Measurements from ENCODE around the gene AFG1L. TPM values are rescaled to one million over a fixed set of nuclear protein-coding genes. Genes with fewer than 3 reads are reported as not detected.

The AFG1L gene
- total RNA-seq, 1 donor: 4.0 TPM

DNA sequence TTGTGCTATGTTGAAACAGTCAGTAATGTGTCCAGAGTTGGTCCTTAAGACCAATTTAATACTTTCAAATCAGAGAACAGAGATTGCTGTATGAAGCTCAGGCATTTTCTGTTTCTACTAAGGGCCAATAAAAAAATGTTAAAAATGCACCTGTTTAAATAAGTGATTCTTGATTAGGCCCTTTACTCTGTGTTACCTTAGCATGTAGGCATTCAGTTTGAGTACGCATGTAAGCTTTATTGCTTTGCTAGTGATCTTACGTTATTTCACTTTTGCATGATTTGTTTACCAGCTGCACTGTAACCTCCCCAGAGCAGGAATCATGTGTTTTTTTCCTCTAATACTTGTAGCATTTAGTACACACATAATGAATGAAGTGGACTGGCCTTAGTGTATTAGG, 61.0 kb downstream of the AFG1L start:
- Histone ChIP-seq H3K9me3 (ENCODE audit: low read depth, low read length) (no peaks in the 10 kb centered on the region), H3K27me3 (ENCODE audit: insufficient read depth, low read length) (no peaks in the 10 kb centered on the region), H4K20me1 (ENCODE audit: insufficient read depth, low read length) (no peaks in the 10 kb centered on the region), H3K27ac (ENCODE audit: low read depth, low read length) (no peak overlapping the region), H3K4me3 (ENCODE audit: insufficient read depth, low read length) (no peak overlapping the region), H3K4me2 (ENCODE audit: insufficient read depth, low read length) (no peak overlapping the region), H3K36me3 (ENCODE audit: insufficient read depth, low read length) (no peaks in the 10 kb centered on the region), H3K4me1 (ENCODE audit: insufficient read depth, low read length) (peaks cover 3% of the 10 kb centered on the region), H2AFZ (ENCODE audit: low read length) (no peak overlapping the region), H3K79me2 (ENCODE audit: insufficient read depth, low read length) (no peaks in the 10 kb centered on the region)
- no peak for DNase-seq (ENCODE audit: insufficient read length, low spot score, missing footprints)
- TF ChIP-seq, protein P1, sequence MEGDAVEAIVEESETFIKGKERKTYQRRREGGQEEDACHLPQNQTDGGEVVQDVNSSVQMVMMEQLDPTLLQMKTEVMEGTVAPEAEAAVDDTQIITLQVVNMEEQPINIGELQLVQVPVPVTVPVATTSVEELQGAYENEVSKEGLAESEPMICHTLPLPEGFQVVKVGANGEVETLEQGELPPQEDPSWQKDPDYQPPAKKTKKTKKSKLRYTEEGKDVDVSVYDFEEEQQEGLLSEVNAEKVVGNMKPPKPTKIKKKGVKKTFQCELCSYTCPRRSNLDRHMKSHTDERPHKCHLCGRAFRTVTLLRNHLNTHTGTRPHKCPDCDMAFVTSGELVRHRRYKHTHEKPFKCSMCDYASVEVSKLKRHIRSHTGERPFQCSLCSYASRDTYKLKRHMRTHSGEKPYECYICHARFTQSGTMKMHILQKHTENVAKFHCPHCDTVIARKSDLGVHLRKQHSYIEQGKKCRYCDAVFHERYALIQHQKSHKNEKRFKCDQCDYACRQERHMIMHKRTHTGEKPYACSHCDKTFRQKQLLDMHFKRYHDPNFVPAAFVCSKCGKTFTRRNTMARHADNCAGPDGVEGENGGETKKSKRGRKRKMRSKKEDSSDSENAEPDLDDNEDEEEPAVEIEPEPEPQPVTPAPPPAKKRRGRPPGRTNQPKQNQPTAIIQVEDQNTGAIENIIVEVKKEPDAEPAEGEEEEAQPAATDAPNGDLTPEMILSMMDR (IDR thresholded peaks at IDR 0.05; ENCODE audit: extremely low read depth, low read depth, low read length): no peak

DNA sequence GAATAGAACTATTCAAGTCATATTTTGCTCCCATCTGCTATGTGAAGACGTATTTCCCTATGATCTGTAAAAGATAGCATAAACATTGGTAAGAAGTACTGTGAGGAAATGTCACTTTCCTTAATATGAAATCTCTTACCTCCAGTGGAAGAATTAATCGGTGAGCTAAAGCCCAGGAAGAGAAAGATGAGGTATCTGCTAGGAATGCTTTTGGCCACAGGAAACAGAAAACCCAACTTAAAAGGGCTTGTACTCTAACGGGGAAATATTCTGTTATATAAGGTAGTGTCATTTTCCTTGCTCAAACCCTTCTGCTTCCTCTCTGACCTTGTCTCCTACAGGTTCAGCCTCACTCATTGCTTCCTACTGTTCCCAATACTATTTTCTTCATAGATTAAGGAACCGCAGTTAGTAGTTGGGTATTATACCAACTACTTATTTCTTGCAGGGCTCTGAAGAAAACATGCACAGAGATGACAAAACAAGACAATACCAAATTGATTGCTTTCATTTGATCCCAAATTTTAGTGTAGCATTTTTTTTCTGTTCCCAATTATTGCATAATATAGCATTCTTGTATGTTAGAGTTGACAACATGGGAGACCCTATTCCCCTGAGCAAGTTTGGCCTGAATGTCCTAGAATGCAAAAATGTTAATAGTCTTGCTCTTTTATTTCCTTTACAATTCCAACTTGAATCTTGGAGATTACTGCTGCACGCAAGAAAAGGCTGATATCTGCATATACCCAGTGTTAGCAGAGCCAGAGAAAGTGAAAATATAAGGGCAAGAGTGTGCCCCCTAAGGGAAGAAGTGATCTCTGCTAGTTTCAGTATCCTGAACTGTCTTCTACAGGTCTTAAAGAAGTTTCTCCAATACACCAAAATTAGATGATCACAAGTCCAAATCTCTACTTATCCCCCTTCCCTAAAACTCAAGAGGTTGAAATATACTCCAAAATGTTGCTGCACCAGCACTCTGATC, 65.3 kb downstream of the AFG1L start:
- Histone ChIP-seq H3K4me3 (ENCODE audit: insufficient read depth, low read length) (no peak overlapping the region), H3K4me1 (ENCODE audit: insufficient read depth, low read length) (no peaks in the 10 kb centered on the region), H3K27ac (ENCODE audit: low read depth, low read length) (no peak overlapping the region), H3K9me3 (ENCODE audit: low read depth, low read length) (no peaks in the 10 kb centered on the region), H3K4me2 (ENCODE audit: insufficient read depth, low read length) (no peak overlapping the region), H3K36me3 (ENCODE audit: insufficient read depth, low read length) (no peaks in the 10 kb centered on the region), H2AFZ (ENCODE audit: low read length) (no peak overlapping the region), H3K27me3 (ENCODE audit: insufficient read depth, low read length) (no peaks in the 10 kb centered on the region), H3K79me2 (ENCODE audit: insufficient read depth, low read length) (no peaks in the 10 kb centered on the region), H4K20me1 (ENCODE audit: insufficient read depth, low read length) (no peaks in the 10 kb centered on the region)
- TF ChIP-seq, protein P1 (IDR thresholded peaks at IDR 0.05; ENCODE audit: extremely low read depth, low read depth, low read length): peak; percentile 29
- no peak for DNase-seq (ENCODE audit: insufficient read length, low spot score, missing footprints)

DNA sequence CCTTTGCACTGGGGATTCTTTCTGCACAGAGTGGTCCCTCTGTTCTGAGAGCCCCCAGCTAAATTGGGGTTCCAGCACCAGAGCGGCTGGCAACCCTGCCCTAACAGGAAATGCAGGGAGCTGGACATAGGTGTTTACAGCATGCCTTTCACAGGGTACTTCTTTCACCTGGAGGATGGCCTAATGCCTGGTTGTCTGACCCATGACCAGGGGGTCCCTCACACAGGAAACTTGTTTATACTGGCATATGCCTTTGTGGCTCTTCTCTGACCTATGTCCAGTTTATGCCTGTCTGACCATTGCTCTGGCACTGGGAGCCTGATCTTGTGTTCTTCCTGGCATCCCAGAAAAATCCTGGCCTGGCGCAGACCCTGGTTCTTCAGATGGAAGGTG, 66.1 kb downstream of the AFG1L start:
- no peak for DNase-seq (ENCODE audit: insufficient read length, low spot score, missing footprints)
- H3K4me1 ChIP-seq (ENCODE audit: insufficient read depth, low read length): no peaks in the 10 kb centered on the region
- H3K27me3 ChIP-seq (ENCODE audit: insufficient read depth, low read length): no peaks in the 10 kb centered on the region
- H3K4me3 ChIP-seq (ENCODE audit: insufficient read depth, low read length): no peak overlapping the region
- H3K9me3 ChIP-seq (ENCODE audit: low read depth, low read length): no peaks in the 10 kb centered on the region
- H3K79me2 ChIP-seq (ENCODE audit: insufficient read depth, low read length): no peaks in the 10 kb centered on the region
- no peaks in the 10 kb centered on the region for H4K20me1 ChIP-seq (ENCODE audit: insufficient read depth, low read length)
- no peak overlapping the region for H3K4me2 ChIP-seq (ENCODE audit: insufficient read depth, low read length)
- no peak overlapping the region for H2AFZ ChIP-seq (ENCODE audit: low read length)
- H3K27ac ChIP-seq (ENCODE audit: low read depth, low read length): no peak overlapping the region
- no peaks in the 10 kb centered on the region for H3K36me3 ChIP-seq (ENCODE audit: insufficient read depth, low read length)
- TF ChIP-seq, protein P1 (IDR thresholded peaks at IDR 0.05; ENCODE audit: extremely low read depth, low read depth, low read length): no peak

- TF ChIP-seq, protein P1 (IDR thresholded peaks at IDR 0.05; ENCODE audit: extremely low read depth, low read depth, low read length): no peak
- H3K4me2 ChIP-seq (ENCODE audit: insufficient read depth, low read length): no peak overlapping the region
- DNase-seq (ENCODE audit: insufficient read length, low spot score, missing footprints): no peak
Measured at GRCh38 chr6:108361312-108361932, 66.6 kb downstream of the AFG1L start.

More at GRCh38 chr6:108361312-108361932, 66.6 kb downstream of the AFG1L start:
- no peaks in the 10 kb centered on the region for H3K9me3 ChIP-seq (ENCODE audit: low read depth, low read length)
- H4K20me1 ChIP-seq (ENCODE audit: insufficient read depth, low read length): no peaks in the 10 kb centered on the region
- H3K79me2 ChIP-seq (ENCODE audit: insufficient read depth, low read length): no peaks in the 10 kb centered on the region
- no peak overlapping the region for H3K27ac ChIP-seq (ENCODE audit: low read depth, low read length)
- H3K36me3 ChIP-seq (ENCODE audit: insufficient read depth, low read length): no peaks in the 10 kb centered on the region
- H3K27me3 ChIP-seq (ENCODE audit: insufficient read depth, low read length): no peaks in the 10 kb centered on the region
- H3K4me1 ChIP-seq (ENCODE audit: insufficient read depth, low read length): no peaks in the 10 kb centered on the region
- H3K4me3 ChIP-seq (ENCODE audit: insufficient read depth, low read length): no peak overlapping the region
- no peak overlapping the region for H2AFZ ChIP-seq (ENCODE audit: low read length)
